ENCODE data around the gene ATP10A. TPM values are rescaled to one million over a fixed set of nuclear protein-coding genes. Genes with fewer than 3 reads are reported as not detected.

The ATP10A gene
- total and polyA plus RNA-seq, 8 donors, result 1.5 to 15.2 (median 3.2) TPM

GRCh38 chr15:25736461-25736860 is 126.7 kb downstream of the ATP10A start:
- no peaks in the 10 kb centered on the region for H3K27me3 ChIP-seq
- WGBS, 5 donors, result 64 to 73% (median 71%) methylated on average over 3 of the region's 3 CpGs
- DNase-seq, result no peak
- no peak for TF ChIP-seq EP300 (IDR thresholded peaks at IDR 0.05)
- no peak for TF ChIP-seq POLR2AphosphoS5 (IDR thresholded peaks at IDR 0.05)
- TF ChIP-seq CTCF (IDR thresholded peaks at IDR 0.05), result no peak
- TF ChIP-seq POLR2A (IDR thresholded peaks at IDR 0.05), result no peak
- H3K36me3 ChIP-seq, result peaks cover 0 to 8% (median 0%) of the 10 kb centered on the region in 4 donors
- no peak overlapping the region for H3K4me3 ChIP-seq
- H3K27ac ChIP-seq, result peak overlapping the region in 4 of 5 donors; percentile 39 to 86 (median 56)
- peaks cover 0 to 40% (median 13%) of the 10 kb centered on the region in 4 donors for H3K4me1 ChIP-seq
- H3K9me3 ChIP-seq, result no peaks in the 10 kb centered on the region
- intact Hi-C loops (cut with DNase I; ENCODE audit: low total_unique reads), result no loop called here

GRCh38 chr15:25735550-25736384 is 127.4 kb downstream of the ATP10A start:
- H3K9me3 ChIP-seq, result no peaks in the 10 kb centered on the region
- WGBS, 5 donors, result 87 to 94% (median 89%) methylated on average over 30 of the region's 30 CpGs
- TF ChIP-seq POLR2AphosphoS5 (IDR thresholded peaks at IDR 0.05) (no peak), CTCF (IDR thresholded peaks at IDR 0.05) (no peak), POLR2A (IDR thresholded peaks at IDR 0.05) (no peak), EP300 (IDR thresholded peaks at IDR 0.05) (no peak)
- H3K27me3 ChIP-seq, result no peaks in the 10 kb centered on the region
- intact Hi-C loops (cut with DNase I; ENCODE audit: low total_unique reads), result no loop called here
- peak overlapping the region in 1 of 5 donors; percentile 86 for H3K27ac ChIP-seq
- peaks cover 0 to 40% (median 13%) of the 10 kb centered on the region in 4 donors for H3K4me1 ChIP-seq
- H3K36me3 ChIP-seq, result peaks cover 0 to 8% (median 0%) of the 10 kb centered on the region in 4 donors
- no peak overlapping the region for H3K4me3 ChIP-seq
- no peak for DNase-seq

GRCh38 chr15:25734680-25735355 is 128.3 kb downstream of the ATP10A start:
- peaks cover 0 to 39% (median 13%) of the 10 kb centered on the region in 4 donors for H3K4me1 ChIP-seq
- no peaks in the 10 kb centered on the region for H3K9me3 ChIP-seq
- intact Hi-C loops (cut with DNase I; ENCODE audit: low total_unique reads), result no loop called here
- no peaks in the 10 kb centered on the region for H3K27me3 ChIP-seq
- TF ChIP-seq POLR2A (IDR thresholded peaks at IDR 0.05) (no peak), CTCF (IDR thresholded peaks at IDR 0.05) (no peak), EP300 (IDR thresholded peaks at IDR 0.05) (no peak), POLR2AphosphoS5 (IDR thresholded peaks at IDR 0.05) (no peak)
- 84 to 94% (median 89%) methylated on average over 8 to 17 of the region's 17 CpGs for WGBS, 5 donors
- peaks cover 0 to 8% (median 0%) of the 10 kb centered on the region in 4 donors for H3K36me3 ChIP-seq
- peak overlapping the region in 1 of 5 donors; percentile 86 for H3K27ac ChIP-seq
- no peak overlapping the region for H3K4me3 ChIP-seq
- DNase-seq, result no peak

- intact Hi-C loops (cut with DNase I; ENCODE audit: low total_unique reads), result no loop called here
- WGBS, 5 donors, result 68 to 88% (median 75%) methylated on average over 17 to 22 of the region's 22 CpGs
Observed at GRCh38 chr15:25733856-25734679, 129.1 kb downstream of the ATP10A start.

More at GRCh38 chr15:25733856-25734679, 129.1 kb downstream of the ATP10A start:
- Histone ChIP-seq H3K4me3 (no peak overlapping the region), H3K4me1 (peaks cover 0 to 33% (median 13%) of the 10 kb centered on the region in 4 donors), H3K9me3 (no peaks in the 10 kb centered on the region), H3K27ac (no peak overlapping the region), H3K36me3 (peaks cover 0 to 13% (median 0%) of the 10 kb centered on the region in 4 donors), H3K27me3 (no peaks in the 10 kb centered on the region)
- TF ChIP-seq EP300 (IDR thresholded peaks at IDR 0.05) (no peak), CTCF (IDR thresholded peaks at IDR 0.05) (no peak), POLR2AphosphoS5 (IDR thresholded peaks at IDR 0.05) (no peak), POLR2A (IDR thresholded peaks at IDR 0.05) (no peak)
- no peak for DNase-seq

Measured in stomach (tissue), 9 donors.